Hepatocyte (in vitro differentiated cells): ENCODE data around the gene ZNF584. TPM values are rescaled to one million over a fixed set of nuclear protein-coding genes. Genes with fewer than 3 reads are reported as not detected.

ENCODE experiments used
- DNase-seq: peaks from one replicate; pipeline ENCODE4 v3.0.0-alpha.2; 2016; ENCODE audit warnings: low spot score
- H2AFZ ChIP-seq: fragments of 200-600 bp; sonication (generic); 2 replicates; pipeline ENCODE4 v1.6.0; 2016; ENCODE audit warnings: antibody characterized with exemption, mild to moderate bottlenecking
- H3K27ac ChIP-seq: fragments of 200-600 bp; sonication (generic); 2 replicates; pipeline ENCODE4 v1.5.1; 2016; ENCODE audit warnings: mild to moderate bottlenecking
- H3K27me3 ChIP-seq: fragments of 200-600 bp; sonication (generic); 2 replicates; pipeline ENCODE4 v1.6.1; 2016
- H3K36me3 ChIP-seq: fragments of 200-600 bp; sonication (generic); replicated peaks from 2 replicates; pipeline ENCODE4 v1.5.1; 2016; ENCODE audit warnings: low read depth; ENCODE audit not compliant: insufficient read depth
- H3K4me1 ChIP-seq: fragments of 200-600 bp; sonication (generic); 2 replicates; pipeline ENCODE4 v1.5.1; 2016; ENCODE audit warnings: mild to moderate bottlenecking, moderate library complexity; ENCODE audit not compliant: insufficient read depth
- H3K4me2 ChIP-seq: fragments of 200-600 bp; sonication (generic); 2 replicates; pipeline ENCODE4 v1.6.0; 2016
- H3K4me3 ChIP-seq: fragments of 200-600 bp; sonication (generic); 2 replicates; pipeline ENCODE4 v1.5.1; 2016; ENCODE audit warnings: mild to moderate bottlenecking
- H3K79me2 ChIP-seq: fragments of 200-600 bp; sonication (generic); 2 replicates; pipeline ENCODE4 v1.6.0; 2017; ENCODE audit warnings: mild to moderate bottlenecking
- H3K9me2 ChIP-seq: fragments of 200-600 bp; sonication (generic); replicated peaks from 2 replicates; pipeline ENCODE4 v1.6.0; 2017; ENCODE audit warnings: mild to moderate bottlenecking; ENCODE audit not compliant: insufficient read depth
- H3K9me3 ChIP-seq: fragments of 200-600 bp; sonication (generic); 2 replicates; pipeline ENCODE4 v1.5.1; 2016; ENCODE audit warnings: low read depth, mild to moderate bottlenecking
- H4K20me1 ChIP-seq: fragments of 200-600 bp; sonication (generic); 2 replicates; pipeline ENCODE4 v1.6.0; 2016; ENCODE audit warnings: mild to moderate bottlenecking; ENCODE audit not compliant: insufficient read depth, poor library complexity, severe bottlenecking
- CTCF ChIP-seq: fragments of 200-600 bp; sonication (generic); IDR thresholded peaks from 2 replicates; pipeline ENCODE4 v1.5.1; 2016; ENCODE audit warnings: antibody characterized with exemption, mild to moderate bottlenecking; ENCODE audit not compliant: poor library complexity
- EZH2 ChIP-seq: fragments of 200-600 bp; sonication (generic); IDR thresholded peaks from 2 replicates; pipeline ENCODE4 v1.6.1; 2016; ENCODE audit warnings: antibody characterized with exemption, mild to moderate bottlenecking, borderline replicate concordance
- EZH2phosphoT487 ChIP-seq: fragments of 200-600 bp; sonication (generic); IDR thresholded peaks from one replicate; pipeline ENCODE4 v1.6.1; 2018; ENCODE audit warnings: antibody characterized with exemption, mild to moderate bottlenecking, low read depth, moderate library complexity; ENCODE audit not compliant: unreplicated experiment, severe bottlenecking
- WGBS: methylation state at CpG from one replicate; pipeline ENCODE4 v1.1.6; 2016; ENCODE audit warnings: low lambda C conversion rate; ENCODE audit errors: missing lambda C conversion rate; 5-methylcytosine and 5-hydroxymethylcytosine counted together
- polyA plus RNA-seq: library from polyadenylated mRNA; unstranded; fragments of >200 nt; fragmentation: Nextera tagmentation; extraction: Ambion mirVana; gene quantifications from 2 replicates; pipeline ENCODE4 v1.2.1, GENCODE V29; 2016
- total RNA-seq: library from RNA; depleted of rRNA; stranded (reverse); fragments of >200 nt; gene quantifications from 2 replicates; pipeline ENCODE4 v1.2.3, GENCODE V29; 2014

Gene ZNF584
- total and polyA plus RNA-seq, 2 experiments from 2014 or later: 5.5 to 7.9 TPM

- H3K4me3 ChIP-seq: no peak overlapping the region
- TF ChIP-seq EZH2phosphoT487: no peak
- TF ChIP-seq EZH2: no peak
- TF ChIP-seq CTCF: no peak
These were observed 29.2 kb upstream of the ZNF584 start for GRCh38 chr19:58379246-58379645.

GRCh38 chr19:58380037-58380661, 28.3 kb upstream of the ZNF584 start:
- Histone ChIP-seq H2AFZ (peak overlapping the region; percentile 94), H3K4me3 (peak overlapping the region; percentile 54), H3K27me3 (no peaks in the 10 kb centered on the region), H3K9me2 (no peaks in the 10 kb centered on the region), H3K27ac (peak overlapping the region; percentile 93), H3K4me1 (peaks cover 14% of the 10 kb centered on the region), H3K4me2 (peak overlapping the region; percentile 99), H4K20me1 (no peaks in the 10 kb centered on the region), H3K36me3 (no peaks in the 10 kb centered on the region), H3K9me3 (no peaks in the 10 kb centered on the region), H3K79me2 (peaks cover 15% of the 10 kb centered on the region)
- no peak for TF ChIP-seq CTCF
- no peak for TF ChIP-seq EZH2
- TF ChIP-seq EZH2phosphoT487: no peak
- WGBS: 6% methylated on average over 24 of the region's 24 CpGs
- DNase-seq: no peak

More at GRCh38 chr19:58379246-58379645, 29.2 kb upstream of the ZNF584 start:
- peaks cover 13% of the 10 kb centered on the region for H3K79me2 ChIP-seq
- H4K20me1 ChIP-seq: no peaks in the 10 kb centered on the region
- H2AFZ ChIP-seq: no peak overlapping the region
- no peaks in the 10 kb centered on the region for H3K9me2 ChIP-seq
- no peak overlapping the region for H3K27ac ChIP-seq
- no peaks in the 10 kb centered on the region for H3K9me3 ChIP-seq
- peak overlapping the region; percentile 99 for H3K4me2 ChIP-seq
- H3K27me3 ChIP-seq: no peaks in the 10 kb centered on the region
- no peaks in the 10 kb centered on the region for H3K36me3 ChIP-seq
- 91% methylated on average over 6 of the region's 6 CpGs for WGBS
- DNase-seq: no peak
- peaks cover 14% of the 10 kb centered on the region for H3K4me1 ChIP-seq

GRCh38 chr19:58380662-58381459, 27.6 kb upstream of the ZNF584 start, which contains the start of gene ZNF837:
ZNF837 (minus strand) TSS chr19:58381030; CDS start chr19:58369332, 11,698 bp downstream.
- Histone ChIP-seq H3K9me2 (no peaks in the 10 kb centered on the region), H3K36me3 (no peaks in the 10 kb centered on the region), H3K79me2 (peaks cover 22% of the 10 kb centered on the region), H4K20me1 (no peaks in the 10 kb centered on the region), H3K4me1 (peaks cover 21% of the 10 kb centered on the region), H3K27ac (peak within 1 kb of the TSS; percentile 93), H3K4me2 (peak within 1 kb of the TSS; percentile 99), H3K4me3 (peak within 1 kb of the TSS; percentile 63), H3K27me3 (no peaks in the 10 kb centered on the region), H2AFZ (peak within 1 kb of the TSS; percentile 94), H3K9me3 (no peaks in the 10 kb centered on the region)
- DNase-seq: peak; percentile 100
- TF ChIP-seq EZH2 (no peak), EZH2phosphoT487 (no peak), CTCF (no peak)
- WGBS: under 1% methylated on average over 78 of the region's 83 CpGs
